Stimulated activated naive CD8-positive, alpha-beta T cell treated with anti-CD3 and anti-CD28 coated beads, Interleukin-15, Interleukin-2, amounts not matched to agents 100 U/mL and 50 U/mL, for 24 hours (primary cell): ENCODE measurements around the gene ANKRD10.

Experiments
- ATAC-seq: fragments of 150-1000 bp; cut with Tn5 transposase; one replicate; pipeline ENCODE4 v1.10.0; 2021
- DNase-seq: peaks from one replicate; pipeline ENCODE4 v3.0.0; 2021

ANKRD10 gene

GRCh38 chr13:110914331-110915056 lies 375 bp downstream of the ANKRD10 start:
- peak; percentile 85 for DNase-seq
- ATAC-seq, result peak; percentile 45

- DNase-seq (no peak), ATAC-seq (no peak)
These were observed 863 bp downstream of the ANKRD10 start for GRCh38 chr13:110914081-110914330.

GRCh38 chr13:110913322-110914080 lies 1.4 kb downstream of the ANKRD10 start:
- DNase-seq, result no peak
- ATAC-seq, result no peak

- ATAC-seq, result no peak
- no peak for DNase-seq
These were observed 2.2 kb downstream of the ANKRD10 start for GRCh38 chr13:110912651-110913051.

- DNase-seq (no peak), ATAC-seq (no peak)
These were observed 3.0 kb downstream of the ANKRD10 start for GRCh38 chr13:110911880-110912279.

GRCh38 chr13:110910013-110910890 lies 4.6 kb downstream of the ANKRD10 start:
- no peak for ATAC-seq
- no peak for DNase-seq

- ATAC-seq, result no peak
- no peak for DNase-seq
These were observed 6.6 kb downstream of the ANKRD10 start for GRCh38 chr13:110907951-110908898.

DNA sequence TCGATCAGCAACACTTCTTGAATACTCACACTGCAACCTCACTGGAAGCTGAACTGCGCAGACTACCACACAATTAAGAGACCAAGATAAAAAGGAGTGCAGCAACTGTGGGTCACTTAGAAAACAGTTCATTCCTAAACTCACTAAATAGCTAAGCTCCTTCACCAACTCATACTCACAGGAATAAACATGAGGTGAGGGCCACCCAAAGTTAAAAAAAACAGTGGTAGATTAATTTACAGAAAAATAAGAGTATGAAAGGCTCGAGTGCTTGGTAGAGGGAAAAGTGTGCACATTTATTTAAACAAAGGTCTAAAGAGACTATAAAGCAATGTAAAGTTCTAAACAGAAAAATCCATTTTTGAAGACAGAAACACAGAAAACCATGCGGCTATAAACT lies 7.6 kb downstream of the ANKRD10 start:
- ATAC-seq (no peak), DNase-seq (no peak)

- DNase-seq (no peak), ATAC-seq (no peak)
These were observed 10.1 kb downstream of the ANKRD10 start for GRCh38 chr13:110904748-110905147.

DNA sequence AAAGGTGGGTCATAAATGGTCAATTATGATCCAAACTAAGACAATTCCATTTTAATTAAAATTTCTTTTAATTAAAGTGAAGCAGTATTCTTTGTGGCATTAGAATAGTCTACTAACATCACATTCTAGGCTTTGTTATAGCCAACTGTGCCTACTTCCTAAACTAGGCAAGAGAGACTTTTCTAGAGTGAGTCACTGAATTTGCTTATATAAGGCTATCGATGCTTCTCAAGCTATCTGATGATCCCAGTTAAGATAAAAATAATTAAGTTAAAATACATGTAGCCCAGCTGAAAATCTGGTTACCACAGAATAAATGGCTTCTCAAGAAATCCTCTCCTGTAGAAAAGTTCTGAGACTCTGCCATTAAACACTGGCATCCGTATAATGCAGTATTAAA lies 12.5 kb downstream of the ANKRD10 start:
- DNase-seq, result no peak
- no peak for ATAC-seq

DNA sequence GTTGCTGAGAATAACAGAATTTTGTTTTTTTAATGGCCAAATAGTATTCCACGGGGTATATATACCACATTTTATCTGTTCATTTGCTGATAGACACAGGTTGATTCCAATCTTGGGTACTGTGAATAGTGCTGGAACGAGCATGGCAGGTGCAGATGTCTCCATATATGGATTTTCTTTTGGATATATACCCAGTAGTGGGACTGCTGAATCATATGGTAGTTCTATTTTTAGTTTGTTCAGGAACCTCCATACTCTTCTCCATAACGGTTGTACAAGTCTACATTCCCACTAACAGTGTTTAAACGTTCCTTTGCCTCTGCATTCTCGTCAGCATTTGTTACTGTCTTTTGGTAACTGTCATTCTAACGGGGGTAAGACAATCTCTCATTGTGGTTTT lies 17.3 kb downstream of the ANKRD10 start:
- no peak for ATAC-seq
- DNase-seq, result no peak

DNA sequence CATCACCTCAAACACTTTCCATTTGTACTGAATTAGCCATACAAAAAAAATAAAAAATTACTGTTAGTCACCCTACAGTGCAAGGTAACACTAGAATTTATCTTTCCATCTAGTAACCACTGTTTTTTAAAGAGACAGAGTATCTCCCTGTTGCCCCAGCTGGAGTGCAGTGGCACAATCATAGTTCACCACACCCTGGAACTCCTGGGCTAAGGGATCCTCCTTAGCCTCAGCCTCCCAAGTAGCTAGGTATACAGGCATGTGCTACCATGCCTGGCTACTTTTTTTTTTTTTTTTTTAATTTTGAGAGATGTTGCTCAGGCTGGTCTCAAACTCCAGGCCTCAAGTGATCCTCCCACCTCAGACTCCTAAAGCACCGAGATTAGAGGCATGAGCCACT lies 17.9 kb downstream of the ANKRD10 start:
- no peak for ATAC-seq
- DNase-seq, result no peak

- DNase-seq, result no peak
- no peak for ATAC-seq
These were observed 20.8 kb downstream of the ANKRD10 start for GRCh38 chr13:110894086-110894485.

- ATAC-seq, result no peak
These were observed 21.3 kb downstream of the ANKRD10 start for GRCh38 chr13:110893571-110893970.

GRCh38 chr13:110890279-110891165 lies 24.3 kb downstream of the ANKRD10 start:
- no peak for DNase-seq
- ATAC-seq, result no peak

More at GRCh38 chr13:110893571-110893970, 21.3 kb downstream of the ANKRD10 start:
- DNase-seq, result no peak

- ATAC-seq, result no peak
These were observed 26.5 kb downstream of the ANKRD10 start for GRCh38 chr13:110888390-110888789.

GRCh38 chr13:110887597-110888333 lies 27.1 kb downstream of the ANKRD10 start:
- ATAC-seq, result no peak

More at GRCh38 chr13:110888390-110888789, 26.5 kb downstream of the ANKRD10 start:
- DNase-seq, result no peak

GRCh38 chr13:110886870-110887596 lies 27.8 kb downstream of the ANKRD10 start:
- DNase-seq (no peak), ATAC-seq (peak; percentile 8)

More at GRCh38 chr13:110887597-110888333, 27.1 kb downstream of the ANKRD10 start:
- DNase-seq, result no peak
